GM19397 (cell line): ENCODE measurements around the gene S1PR5.
A peak's percentile ranks its signal among the peaks of the same experiment; 100 is the strongest.
"Not testable (repeated sequence)": the region's sequence is repeated elsewhere in the genome, so short reads cannot be mapped to it uniquely, and the experiment has no call there.

Experiments used
- ATAC-seq: cut with Tn5 transposase; IDR thresholded peaks from one replicate; pipeline ENCODE4 v1.9.1; 2021; ENCODE audit warnings: mild to moderate bottlenecking, moderate library complexity; ENCODE audit not compliant: unreplicated experiment

Gene S1PR5

GRCh38 chr19:10517361-10517759 is at the start of gene S1PR5:
S1PR5 (minus strand) TSS chr19:10517447; CDS start chr19:10515011, 2,436 bp downstream.
- ATAC-seq: no peak

GRCh38 chr19:10566658-10567410 is 49.6 kb upstream of the S1PR5 start:
- no peak for ATAC-seq

GRCh38 chr19:10566408-10566657 is 49.1 kb upstream of the S1PR5 start:
- no peak for ATAC-seq

GRCh38 chr19:10565567-10566407 is 48.5 kb upstream of the S1PR5 start, which contains the start of gene KRI1:
KRI1 (minus strand) TSS chr19:10566010; CDS start chr19:10565999, 11 bp downstream.
- peak; percentile 50 for ATAC-seq

- ATAC-seq: no peak
Observed at GRCh38 chr19:10565028-10565566, 47.9 kb upstream of the S1PR5 start.

- no peak for ATAC-seq
Observed at GRCh38 chr19:10562609-10563008, 45.4 kb upstream of the S1PR5 start.

- no peak for ATAC-seq
Observed at GRCh38 chr19:10560154-10560553, 42.9 kb upstream of the S1PR5 start.

GRCh38 chr19:10557603-10558197 is 40.5 kb upstream of the S1PR5 start:
- ATAC-seq: no peak

GRCh38 chr19:10555610-10555973 is 38.3 kb upstream of the S1PR5 start:
- no peak for ATAC-seq

- no peak for ATAC-seq
Observed at GRCh38 chr19:10554760-10555609, 37.7 kb upstream of the S1PR5 start.

- ATAC-seq: peak; percentile 61
Observed at GRCh38 chr19:10553943-10554381, 36.7 kb upstream of the S1PR5 start.

- no peak for ATAC-seq
Observed at GRCh38 chr19:10553087-10553667, 35.9 kb upstream of the S1PR5 start.

GRCh38 chr19:10552510-10553053 is 35.3 kb upstream of the S1PR5 start:
- ATAC-seq: no peak

- ATAC-seq: no peak
Observed at GRCh38 chr19:10551698-10552301, 34.6 kb upstream of the S1PR5 start.

- ATAC-seq: not testable (repeated sequence)
Observed at GRCh38 chr19:10551006-10551405, 33.8 kb upstream of the S1PR5 start.

- ATAC-seq: no peak
Observed at GRCh38 chr19:10550336-10550735, 33.1 kb upstream of the S1PR5 start.

GRCh38 chr19:10549733-10550132 is 32.5 kb upstream of the S1PR5 start:
- ATAC-seq: no peak

- ATAC-seq: no peak
Observed at GRCh38 chr19:10548746-10549276, 31.6 kb upstream of the S1PR5 start.

- no peak for ATAC-seq
Observed at GRCh38 chr19:10546817-10547216, 29.6 kb upstream of the S1PR5 start.
